Right lobe of liver (tissue), 6 donors: Measurements from ENCODE around the gene ZSCAN22. TPM values are rescaled to one million over a fixed set of nuclear protein-coding genes. Genes with fewer than 3 reads are reported as not detected.

ENCODE experiments used
- ATAC-seq, 4 donors: fragments of 200-7000 bp; cut with Tn5 transposase; one replicate each; pipeline ENCODE4 v1.9.1; 2020; ENCODE audit warnings: mild to moderate bottlenecking in 4 of 4, moderate library complexity in 4 of 4
- DNase-seq, 3 donors: peaks; one replicate each; pipeline ENCODE4 v3.0.0-alpha.2; 2020
- H3K27ac ChIP-seq, 3 donors: fragments of 200-600 bp; one replicate each; pipeline ENCODE4 v1.8.0; 2022
- H3K27me3 ChIP-seq, 2 donors: fragments of 200-600 bp; one replicate each; pipeline ENCODE4 v1.8.0; 2022
- H3K36me3 ChIP-seq, 4 donors: fragments of 200-600 bp; sonication (generic) in 1 of 4; one replicate each; pipeline versions ENCODE4 v1.5.1 to v1.8.0; 2017 to 2022; ENCODE audit warnings: control low read depth in 1 of 4
- H3K4me1 ChIP-seq, 4 donors: fragments of 200-600 bp; sonication (generic) in 1 of 4; one replicate each; pipeline versions ENCODE4 v1.5.1 to v1.8.0; 2017 to 2022; ENCODE audit warnings: control low read depth in 1 of 4
- H3K4me3 ChIP-seq, 3 donors: fragments of 200-600 bp; one replicate each; pipeline ENCODE4 v1.8.0; 2022
- H3K9me3 ChIP-seq, 4 donors: fragments of 200-600 bp; sonication (generic) in 1 of 4; one replicate each; pipeline versions ENCODE4 v1.5.1 to v1.8.0; 2017 to 2022; ENCODE audit warnings: control low read depth in 1 of 4
- POLR2A ChIP-seq: fragments of 450-650 bp; IDR thresholded peaks from one replicate; pipeline ENCODE4 v1.6.1; 2017; ENCODE audit warnings: antibody characterized with exemption, mild to moderate bottlenecking
- WGBS: methylation state at CpG from one replicate; pipeline ENCODE4 v1.1.6; 2018; ENCODE audit warnings: low coverage, low lambda C conversion rate; ENCODE audit not compliant: insufficient coverage; ENCODE audit errors: missing lambda C conversion rate; 5-methylcytosine and 5-hydroxymethylcytosine counted together
- intact Hi-C, 2 donors: fragments of 100-400 bp; cut with DNase I; formaldehyde crosslinking; loops; one replicate each; pipeline versions ENCODE4 v1.11.2 to v1.14.1; 2022
- long read RNA-seq: library from polyadenylated mRNA; unstranded; transcript quantifications from one replicate; pipeline ENCODE4 v2.0.0, GENCODE V29; 2019
- total RNA-seq, 6 experiments: library from RNA; depleted of rRNA in 2 of 6; stranded (reverse); fragments of >200 nt in 2 of 6; fragmentation: NEBNext Ultra II Directional in 3 of 6; extraction: Animal tissue kit (Norgen Biotek cat#: 25700) in 3 of 6; gene quantifications; one replicate each; pipeline versions ENCODE4 v1.1.0 to v1.2.4, GENCODE V29; 2016 to 2023
- TF ChIP-seq, protein P1 (sequence below), 4 donors: fragments of 200-600 bp in 3 of 4; fragments of 450-650 bp in 1 of 4; IDR thresholded peaks; one replicate each; pipeline versions ENCODE4 v1.5.1 to v1.8.0; 2016 to 2022; ENCODE audit warnings: antibody characterized with exemption in 4 of 4, mild to moderate bottlenecking in 2 of 4
- donor health status: DM: no; HTN: yes; CAD: no.
- donor health status: DM: no; HTN: no; CAD: no.
- donor health status: DM: no; HTN: no; CAD: no.
- donor health status: DM: no; HTN: yes; CAD: no.
- donor health status: DM: no; HTN: yes; CAD: no.

Gene ZSCAN22
- total RNA-seq, result 1 to 10 TPM; 1.7 to 2.9 (median 2.1) TPM
- long read RNA-seq, result 0 reads

DNA sequence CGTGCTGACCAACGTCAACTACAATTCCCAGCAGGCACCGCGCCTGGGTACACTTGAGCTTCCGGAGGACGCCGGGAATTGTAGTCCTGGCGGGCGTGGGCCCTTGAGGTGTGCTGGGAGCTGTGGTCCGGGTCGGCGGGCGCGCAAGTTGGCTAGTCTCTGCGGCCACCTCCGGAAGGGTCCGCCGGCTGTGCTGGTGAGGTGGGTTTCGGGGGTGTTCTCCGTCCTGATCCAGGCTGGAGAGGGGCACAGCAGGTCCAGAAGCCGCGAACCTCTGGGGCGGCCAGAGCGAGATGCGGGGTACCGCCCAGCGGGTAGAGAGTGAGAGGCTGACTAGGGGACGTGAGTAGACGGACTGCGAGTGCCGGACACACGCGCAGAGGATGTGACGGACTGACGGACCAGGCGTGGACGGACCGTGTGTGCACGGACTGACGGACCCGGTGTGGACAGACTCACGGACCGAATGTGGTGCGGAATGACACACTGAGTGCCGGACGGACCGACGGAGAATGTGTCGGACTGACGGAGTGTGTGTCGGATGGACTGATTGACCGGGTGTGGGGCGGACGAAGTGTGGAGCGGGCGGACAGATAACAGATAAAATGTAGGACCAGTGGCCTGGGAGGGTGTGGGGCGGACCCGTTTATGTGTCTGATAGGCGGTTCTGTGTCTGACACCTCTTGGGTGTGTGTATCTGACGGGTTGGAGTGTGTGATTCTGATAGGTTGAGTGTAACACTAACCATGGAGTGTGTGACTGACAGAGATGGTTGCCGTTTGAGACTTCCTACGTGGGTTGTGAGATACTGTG lies at the start of gene ZSCAN22:
Gene ZSCAN22, plus strand, starts transcription at position 81 of the 813 bp plus-strand sequence. CDS start 7,809 bp downstream, outside the sequence.
- DNase-seq (peak; percentile 98 to 99 (median 98)), ATAC-seq (peak; percentile 92 to 96 (median 94))
- no peaks in the 10 kb centered on the region for H3K27me3 ChIP-seq
- H3K36me3 ChIP-seq, result no peaks in the 10 kb centered on the region
- peak within 1 kb of the TSS; percentile 76 to 91 (median 90) for H3K27ac ChIP-seq
- intact Hi-C loops, result no loop called here
- WGBS, result under 1% methylated on average over 37 of the region's 62 CpGs
- H3K9me3 ChIP-seq, result no peaks in the 10 kb centered on the region
- TF ChIP-seq, protein P1, sequence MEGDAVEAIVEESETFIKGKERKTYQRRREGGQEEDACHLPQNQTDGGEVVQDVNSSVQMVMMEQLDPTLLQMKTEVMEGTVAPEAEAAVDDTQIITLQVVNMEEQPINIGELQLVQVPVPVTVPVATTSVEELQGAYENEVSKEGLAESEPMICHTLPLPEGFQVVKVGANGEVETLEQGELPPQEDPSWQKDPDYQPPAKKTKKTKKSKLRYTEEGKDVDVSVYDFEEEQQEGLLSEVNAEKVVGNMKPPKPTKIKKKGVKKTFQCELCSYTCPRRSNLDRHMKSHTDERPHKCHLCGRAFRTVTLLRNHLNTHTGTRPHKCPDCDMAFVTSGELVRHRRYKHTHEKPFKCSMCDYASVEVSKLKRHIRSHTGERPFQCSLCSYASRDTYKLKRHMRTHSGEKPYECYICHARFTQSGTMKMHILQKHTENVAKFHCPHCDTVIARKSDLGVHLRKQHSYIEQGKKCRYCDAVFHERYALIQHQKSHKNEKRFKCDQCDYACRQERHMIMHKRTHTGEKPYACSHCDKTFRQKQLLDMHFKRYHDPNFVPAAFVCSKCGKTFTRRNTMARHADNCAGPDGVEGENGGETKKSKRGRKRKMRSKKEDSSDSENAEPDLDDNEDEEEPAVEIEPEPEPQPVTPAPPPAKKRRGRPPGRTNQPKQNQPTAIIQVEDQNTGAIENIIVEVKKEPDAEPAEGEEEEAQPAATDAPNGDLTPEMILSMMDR (IDR thresholded peaks at IDR 0.05), result no peak
- TF ChIP-seq POLR2A, result peak; percentile 79
- H3K4me1 ChIP-seq, result peaks cover 0 to 32% (median 5%) of the 10 kb centered on the region in 4 donors
- H3K4me3 ChIP-seq, result peak within 1 kb of the TSS; percentile 76 to 99 (median 91)

DNA sequence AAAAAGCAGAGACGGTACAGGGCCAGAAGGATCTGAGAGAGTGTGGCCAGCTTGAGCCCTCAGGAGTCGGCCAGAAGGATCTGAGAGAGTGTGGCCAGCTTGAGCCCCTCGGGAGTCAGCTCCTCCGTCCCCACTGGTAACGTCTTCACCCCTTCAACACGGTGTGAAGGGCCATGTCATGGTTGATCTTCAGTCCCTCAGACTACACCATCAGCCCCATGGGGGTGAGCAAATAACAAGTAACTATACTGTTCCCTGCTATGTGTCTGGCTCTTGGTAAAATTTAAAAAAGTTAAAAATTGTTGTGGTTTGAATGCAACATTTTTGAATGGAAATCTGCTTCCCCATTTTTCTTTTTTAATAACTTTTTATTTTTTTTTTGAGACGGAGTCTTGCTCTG lies 49.6 kb upstream of the ZSCAN22 start:
- Histone ChIP-seq H3K27me3 (no peaks in the 10 kb centered on the region), H3K4me3 (no peak overlapping the region), H3K9me3 (peaks cover 0 to 5% (median 0%) of the 10 kb centered on the region in 4 donors), H3K36me3 (peaks cover 0 to 2% (median 0%) of the 10 kb centered on the region in 4 donors), H3K4me1 (peaks cover 0 to 6% (median 0%) of the 10 kb centered on the region in 4 donors), H3K27ac (no peak overlapping the region)
- intact Hi-C loops, result no loop called here
- WGBS, result 100% methylated on average over 1 of the region's 7 CpGs
- TF ChIP-seq, protein P1 (IDR thresholded peaks at IDR 0.05), result no peak
- TF ChIP-seq POLR2A, result no peak
- ATAC-seq, result no peak
- DNase-seq, result no peak

DNA sequence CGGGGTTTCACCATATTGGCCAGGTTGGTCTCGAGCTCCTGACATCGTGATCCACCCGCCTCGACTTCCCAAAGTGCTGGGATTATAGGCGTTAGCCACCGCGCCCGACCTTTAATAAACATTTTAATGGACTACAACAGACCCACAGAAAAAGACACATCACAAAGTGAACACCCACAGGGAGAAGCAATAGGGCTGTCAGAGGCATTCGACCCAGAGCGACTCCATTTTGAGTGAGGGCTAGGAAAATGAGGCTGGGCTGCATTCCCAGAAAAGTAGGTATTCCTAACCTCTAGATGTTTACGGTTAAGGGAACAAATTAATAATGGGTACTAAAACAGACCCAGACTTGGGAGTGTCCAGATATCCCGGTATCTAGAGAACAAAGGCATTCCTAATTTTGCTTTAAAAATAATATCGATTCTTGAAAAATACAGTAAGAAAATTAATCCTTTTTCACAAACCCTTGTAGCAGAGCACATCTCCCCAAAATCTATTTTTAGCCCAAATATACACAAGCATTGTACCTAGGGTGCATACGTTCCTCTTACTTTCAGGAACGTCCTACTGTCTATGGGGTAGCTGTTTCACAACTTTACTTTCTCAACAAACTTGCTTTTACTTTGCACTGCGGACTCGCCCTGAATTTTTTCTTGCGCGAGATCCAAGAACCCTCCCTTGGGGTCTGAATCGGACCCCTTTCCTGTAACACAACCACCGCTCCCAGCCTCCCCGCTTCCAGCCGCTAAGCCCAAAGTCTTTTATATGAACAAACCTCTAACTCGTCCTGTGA lies 48.9 kb upstream of the ZSCAN22 start:
- intact Hi-C loops, result no loop called here
- H3K36me3 ChIP-seq, result peaks cover 0 to 2% (median 0%) of the 10 kb centered on the region in 4 donors
- 44% methylated on average over 24 of the region's 25 CpGs for WGBS
- peaks cover 0 to 5% (median 0%) of the 10 kb centered on the region in 4 donors for H3K9me3 ChIP-seq
- TF ChIP-seq POLR2A, result no peak
- TF ChIP-seq, protein P1 (IDR thresholded peaks at IDR 0.05), result no peak
- DNase-seq (no peak), ATAC-seq (peak in 3 of 4 donors; percentile 3 to 7 (median 7))
- H3K27ac ChIP-seq, result peak overlapping the region; percentile 61 to 91 (median 71)
- no peaks in the 10 kb centered on the region for H3K27me3 ChIP-seq
- peaks cover 0 to 6% (median 0%) of the 10 kb centered on the region in 4 donors for H3K4me1 ChIP-seq
- peak overlapping the region; percentile 68 to 95 (median 86) for H3K4me3 ChIP-seq

DNA sequence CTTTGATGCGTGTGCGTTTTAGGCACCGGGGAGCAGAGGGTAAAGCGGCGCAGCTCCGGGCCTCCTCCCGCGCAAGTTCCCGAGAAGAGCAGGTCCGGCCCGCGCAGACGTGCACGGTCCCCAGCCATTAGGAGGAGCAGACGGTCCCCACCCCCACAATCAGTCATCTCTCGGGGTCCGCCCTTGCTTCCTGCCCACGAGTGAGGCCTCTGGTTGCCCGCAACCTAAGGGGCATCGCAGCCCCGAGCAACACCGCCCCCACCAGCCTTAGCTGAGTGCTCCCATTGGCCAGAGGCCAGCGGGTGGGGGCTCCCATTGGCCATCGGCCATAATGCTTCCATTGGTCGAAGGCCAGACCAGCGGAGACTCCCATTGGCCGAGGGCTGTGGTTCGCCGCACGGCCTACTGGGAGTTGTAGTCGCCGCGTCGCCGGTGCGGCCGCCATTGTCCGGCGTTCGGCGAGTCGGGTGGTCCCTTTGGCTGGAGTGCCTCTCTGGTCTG lies 48.2 kb upstream of the ZSCAN22 start, which contains the start of gene ZNF8:
Gene ZNF8, plus strand, starts transcription at position 415 of the 501 bp plus-strand sequence. CDS start 127 bp downstream, outside the sequence.
- intact Hi-C loops, result no loop called here
- peak; percentile 53 for TF ChIP-seq POLR2A
- TF ChIP-seq, protein P1 (IDR thresholded peaks at IDR 0.05), result peak in 3 of 4 donors; percentile 10 to 20 (median 12)
- no peaks in the 10 kb centered on the region for H3K27me3 ChIP-seq
- ATAC-seq (peak; percentile 94 to 98 (median 96)), DNase-seq (peak; percentile 97 to 98 (median 97))
- WGBS, result 2% methylated on average over 6 of the region's 42 CpGs
- H3K4me3 ChIP-seq, result peak within 1 kb of the TSS; percentile 68 to 95 (median 86)
- H3K4me1 ChIP-seq, result peaks cover 0 to 6% (median 0%) of the 10 kb centered on the region in 4 donors
- H3K36me3 ChIP-seq, result peaks cover 0 to 2% (median 0%) of the 10 kb centered on the region in 4 donors
- peaks cover 0 to 5% (median 0%) of the 10 kb centered on the region in 4 donors for H3K9me3 ChIP-seq
- peak within 1 kb of the TSS; percentile 61 to 91 (median 71) for H3K27ac ChIP-seq
